Esophagus squamous epithelium (tissue), 4 donors: ENCODE results near the gene AFG3L2.

ENCODE experiments used
- POLR2A ChIP-seq, 4 donors: fragments of 450-650 bp; IDR thresholded peaks; one replicate each; pipeline ENCODE4 v1.6.1; 2017; ENCODE audit warnings: antibody characterized with exemption in 4 of 4, mild to moderate bottlenecking in 4 of 4, moderate library complexity in 3 of 4
- TF ChIP-seq, protein P1 (sequence below), 6 experiments: fragments of 450-650 bp in 4 of 6; fragments of 200-600 bp in 2 of 6; sonication (generic) in 2 of 6; IDR thresholded peaks; one replicate each; pipeline ENCODE4 v1.5.1; 2016 to 2019; ENCODE audit warnings: antibody characterized with exemption in 6 of 6, mild to moderate bottlenecking in 4 of 6, moderate library complexity in 4 of 6

DNA sequence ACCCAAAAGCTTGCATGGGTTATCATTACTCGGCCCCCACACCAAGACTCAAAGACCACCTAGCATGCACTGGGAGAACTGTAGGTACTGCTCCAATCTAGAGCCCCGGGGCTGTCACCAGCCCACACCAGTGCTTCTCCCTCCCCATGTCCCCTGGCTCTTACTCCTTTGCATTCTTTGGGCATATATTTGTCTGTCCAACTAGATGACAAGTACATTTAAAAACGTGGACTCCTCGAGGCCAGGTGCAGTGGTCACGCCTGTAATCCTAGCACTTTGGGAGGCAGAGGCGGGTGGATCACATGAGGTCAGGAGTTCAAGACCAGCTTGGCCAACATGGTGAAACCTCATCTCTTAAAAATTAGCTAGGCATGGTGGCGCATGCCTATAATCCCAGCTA is 7.8 kb downstream of the AFG3L2 start:
- TF ChIP-seq, protein P1, sequence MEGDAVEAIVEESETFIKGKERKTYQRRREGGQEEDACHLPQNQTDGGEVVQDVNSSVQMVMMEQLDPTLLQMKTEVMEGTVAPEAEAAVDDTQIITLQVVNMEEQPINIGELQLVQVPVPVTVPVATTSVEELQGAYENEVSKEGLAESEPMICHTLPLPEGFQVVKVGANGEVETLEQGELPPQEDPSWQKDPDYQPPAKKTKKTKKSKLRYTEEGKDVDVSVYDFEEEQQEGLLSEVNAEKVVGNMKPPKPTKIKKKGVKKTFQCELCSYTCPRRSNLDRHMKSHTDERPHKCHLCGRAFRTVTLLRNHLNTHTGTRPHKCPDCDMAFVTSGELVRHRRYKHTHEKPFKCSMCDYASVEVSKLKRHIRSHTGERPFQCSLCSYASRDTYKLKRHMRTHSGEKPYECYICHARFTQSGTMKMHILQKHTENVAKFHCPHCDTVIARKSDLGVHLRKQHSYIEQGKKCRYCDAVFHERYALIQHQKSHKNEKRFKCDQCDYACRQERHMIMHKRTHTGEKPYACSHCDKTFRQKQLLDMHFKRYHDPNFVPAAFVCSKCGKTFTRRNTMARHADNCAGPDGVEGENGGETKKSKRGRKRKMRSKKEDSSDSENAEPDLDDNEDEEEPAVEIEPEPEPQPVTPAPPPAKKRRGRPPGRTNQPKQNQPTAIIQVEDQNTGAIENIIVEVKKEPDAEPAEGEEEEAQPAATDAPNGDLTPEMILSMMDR (IDR thresholded peaks at IDR 0.05), result no peak
- no peak for TF ChIP-seq POLR2A (IDR thresholded peaks at IDR 0.05)
